Peyer's patch (tissue), 4 donors: ENCODE results near the gene PPP2R5B. TPM values are rescaled to one million over a fixed set of nuclear protein-coding genes. Genes with fewer than 3 reads are reported as not detected.

Experiments used
- DNase-seq, 3 donors: peaks; one replicate each; pipeline ENCODE4 v3.0.0-alpha.2; 2017 to 2019
- H3K27ac ChIP-seq, 4 donors: fragments of 200-600 bp; sonication (generic); one replicate each; pipeline ENCODE4 v1.5.1; 2016 to 2019
- H3K27me3 ChIP-seq, 2 donors: fragments of 200-600 bp; sonication (generic); one replicate each; pipeline ENCODE4 v1.5.1; 2019
- H3K36me3 ChIP-seq, 3 donors: fragments of 200-600 bp; sonication (generic); one replicate each; pipeline ENCODE4 v1.5.1; 2016 to 2019
- H3K4me1 ChIP-seq, 4 donors: fragments of 200-600 bp; sonication (generic); one replicate each; pipeline ENCODE4 v1.5.1; 2016 to 2019
- H3K4me3 ChIP-seq, 4 donors: fragments of 200-600 bp; sonication (generic); 1 replicate in 3 of 4; 2 replicates in 1 of 4; pipeline ENCODE4 v1.5.1; 2016 to 2019; ENCODE audit warnings: mild to moderate bottlenecking in 1 of 4
- H3K9me3 ChIP-seq, 4 donors: fragments of 200-600 bp; sonication (generic); one replicate each; pipeline ENCODE4 v1.5.1; 2016 to 2019; ENCODE audit warnings: mild to moderate bottlenecking in 1 of 4
- CTCF ChIP-seq, 6 experiments: fragments of 450-650 bp in 4 of 6; fragments of 200-600 bp in 2 of 6; sonication (generic) in 1 of 6; IDR thresholded peaks; one replicate each; pipeline ENCODE4 v1.5.1; 2017 to 2019; ENCODE audit warnings: antibody characterized with exemption in 6 of 6, mild to moderate bottlenecking in 3 of 6, moderate library complexity in 1 of 6
- POLR2A ChIP-seq, 2 donors: fragments of 450-650 bp; IDR thresholded peaks; one replicate each; pipeline ENCODE4 v1.5.1; 2017; ENCODE audit warnings: antibody characterized with exemption in 2 of 2, mild to moderate bottlenecking in 2 of 2, moderate library complexity in 2 of 2
- total RNA-seq, 4 donors: library from RNA; depleted of rRNA; stranded (reverse); fragments of >200 nt; gene quantifications; one replicate each; pipeline ENCODE4 v1.1.0, GENCODE V29; 2016

Gene PPP2R5B
- total RNA-seq, 4 donors from 2014 or later = 20.0 to 46.2 (median 22.5) TPM

GRCh38 chr11:64877390-64878222 lies 46.9 kb upstream of the PPP2R5B start:
- H3K27me3 ChIP-seq = no peaks in the 10 kb centered on the region
- peak in 2 of 3 donors; percentile 51 to 69 for DNase-seq
- TF ChIP-seq CTCF (IDR thresholded peaks at IDR 0.05) = no peak
- no peak for TF ChIP-seq POLR2A (IDR thresholded peaks at IDR 0.05)
- peak overlapping the region; percentile 78 to 81 (median 78) for H3K4me3 ChIP-seq
- H3K36me3 ChIP-seq = peaks cover 0 to 19% (median 0%) of the 10 kb centered on the region in 3 donors
- peaks cover 0 to 71% (median 35%) of the 10 kb centered on the region in 4 donors for H3K4me1 ChIP-seq
- H3K27ac ChIP-seq = peak overlapping the region; percentile 81 to 94 (median 88)
- H3K9me3 ChIP-seq = no peaks in the 10 kb centered on the region

GRCh38 chr11:64878223-64878493 lies 46.3 kb upstream of the PPP2R5B start:
- peaks cover 0 to 65% (median 30%) of the 10 kb centered on the region in 4 donors for H3K4me1 ChIP-seq
- no peak for DNase-seq

GRCh38 chr11:64878494-64879243 lies 45.8 kb upstream of the PPP2R5B start, which contains the start of gene EHD1:
EHD1 (minus strand) TSS chr11:64878621; CDS start chr11:64878464, 157 bp downstream.
- TF ChIP-seq CTCF (IDR thresholded peaks at IDR 0.05) = peak in 4 of 6 experiments; percentile 4 to 53 (median 48)
- peak; percentile 100 for TF ChIP-seq POLR2A (IDR thresholded peaks at IDR 0.05)
- no peaks in the 10 kb centered on the region for H3K9me3 ChIP-seq
- H3K27ac ChIP-seq = peak within 1 kb of the TSS; percentile 81 to 94 (median 88)
- no peaks in the 10 kb centered on the region for H3K27me3 ChIP-seq
- H3K4me3 ChIP-seq = peak within 1 kb of the TSS; percentile 78 to 81 (median 78)
- peak; percentile 100 for DNase-seq
- peaks cover 0 to 9% (median 0%) of the 10 kb centered on the region in 3 donors for H3K36me3 ChIP-seq
- H3K4me1 ChIP-seq = peaks cover 0 to 60% (median 27%) of the 10 kb centered on the region in 4 donors

More at GRCh38 chr11:64878223-64878493, 46.3 kb upstream of the PPP2R5B start:
- Histone ChIP-seq H3K4me3 (peak overlapping the region; percentile 78 to 81 (median 78)), H3K9me3 (no peaks in the 10 kb centered on the region), H3K36me3 (peaks cover 0 to 14% (median 0%) of the 10 kb centered on the region in 3 donors), H3K27me3 (no peaks in the 10 kb centered on the region), H3K27ac (peak overlapping the region; percentile 81 to 94 (median 88))
- TF ChIP-seq CTCF (IDR thresholded peaks at IDR 0.05) = no peak
- TF ChIP-seq POLR2A (IDR thresholded peaks at IDR 0.05) = no peak

- Histone ChIP-seq H3K4me3 (peak overlapping the region; percentile 78 to 81 (median 78)), H3K27ac (peak overlapping the region; percentile 79 to 94 (median 88)), H3K9me3 (no peaks in the 10 kb centered on the region), H3K27me3 (no peaks in the 10 kb centered on the region), H3K36me3 (peaks cover 0 to 5% (median 0%) of the 10 kb centered on the region in 3 donors), H3K4me1 (peaks cover 0 to 54% (median 25%) of the 10 kb centered on the region in 4 donors)
- DNase-seq = no peak
- TF ChIP-seq CTCF (IDR thresholded peaks at IDR 0.05) (no peak), POLR2A (IDR thresholded peaks at IDR 0.05) (no peak)
Observed at GRCh38 chr11:64879244-64879900, 45.1 kb upstream of the PPP2R5B start.
